ENCODE data around the gene FDX2.
"Not testable (repeated sequence)": the region's sequence is repeated elsewhere in the genome, so short reads cannot be mapped to it uniquely, and the experiment has no call there.

GRCh38 chr19:10336725-10337124, 20.9 kb upstream of the FDX2 start:
- not testable (repeated sequence) for TF ChIP-seq CTCF, EZH2, EZH2phosphoT487 (IDR thresholded peaks at IDR 0.05)
